Adipocyte (in vitro differentiated cells): ENCODE data around the gene XCR1.

ENCODE experiments used
- DNase-seq: peaks from one replicate; pipeline ENCODE4 v3.0.0-alpha.2; 2015; ENCODE audit warnings: low read depth
- H3K27me3 ChIP-seq: replicated peaks from 2 replicates; pipeline ENCODE4 v1.7.0; 2013; ENCODE audit warnings: mild to moderate bottlenecking, low read length, moderate library complexity; ENCODE audit not compliant: control insufficient read depth, insufficient read depth
- H3K36me3 ChIP-seq: 2 replicates; pipeline ENCODE4 v1.7.0; 2013; ENCODE audit warnings: low read length, mild to moderate bottlenecking, moderate library complexity; ENCODE audit not compliant: control insufficient read depth, insufficient read depth, severe bottlenecking
- H3K4me1 ChIP-seq: 2 replicates; pipeline ENCODE4 v1.7.0; 2013; ENCODE audit warnings: mild to moderate bottlenecking, low read length, moderate library complexity; ENCODE audit not compliant: control insufficient read depth, insufficient read depth
- H3K4me3 ChIP-seq: 2 replicates; pipeline ENCODE4 v1.7.0; 2013; ENCODE audit warnings: mild to moderate bottlenecking, low read length, moderate library complexity
- H3K9ac ChIP-seq: 2 replicates; pipeline ENCODE4 v1.7.0; 2013; ENCODE audit warnings: mild to moderate bottlenecking, low read length, moderate library complexity
- H3K9me3 ChIP-seq: 2 replicates; pipeline ENCODE4 v1.7.0; 2013; ENCODE audit warnings: mild to moderate bottlenecking, low read length, moderate library complexity; ENCODE audit not compliant: control insufficient read depth

The XCR1 gene

DNA sequence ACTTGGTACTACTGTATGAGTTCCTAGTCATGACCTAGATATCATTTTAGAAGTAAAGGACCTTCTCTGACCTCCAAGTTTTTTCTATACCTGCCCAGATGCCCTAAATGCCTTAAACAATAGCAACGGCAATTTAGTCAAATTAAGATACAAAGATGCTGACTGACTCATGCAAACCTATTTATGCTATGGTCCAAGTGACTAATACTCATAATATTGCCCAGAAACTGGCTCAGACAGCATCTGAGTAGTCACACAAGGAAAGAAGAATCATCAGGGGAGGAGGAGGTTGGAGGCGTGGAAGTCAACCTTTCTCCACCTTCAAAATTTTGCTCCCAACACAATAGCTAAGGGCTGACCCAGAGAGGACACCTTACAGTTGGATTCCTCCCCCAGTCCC is 38.5 kb downstream of the XCR1 start:
- H3K4me3 ChIP-seq, result no peak overlapping the region
- peaks cover 59% of the 10 kb centered on the region for H3K4me1 ChIP-seq
- no peaks in the 10 kb centered on the region for H3K27me3 ChIP-seq
- peak; percentile 79 for DNase-seq
- H3K36me3 ChIP-seq, result peaks cover 6% of the 10 kb centered on the region
- H3K9ac ChIP-seq, result no peak overlapping the region
- H3K9me3 ChIP-seq, result no peaks in the 10 kb centered on the region

DNA sequence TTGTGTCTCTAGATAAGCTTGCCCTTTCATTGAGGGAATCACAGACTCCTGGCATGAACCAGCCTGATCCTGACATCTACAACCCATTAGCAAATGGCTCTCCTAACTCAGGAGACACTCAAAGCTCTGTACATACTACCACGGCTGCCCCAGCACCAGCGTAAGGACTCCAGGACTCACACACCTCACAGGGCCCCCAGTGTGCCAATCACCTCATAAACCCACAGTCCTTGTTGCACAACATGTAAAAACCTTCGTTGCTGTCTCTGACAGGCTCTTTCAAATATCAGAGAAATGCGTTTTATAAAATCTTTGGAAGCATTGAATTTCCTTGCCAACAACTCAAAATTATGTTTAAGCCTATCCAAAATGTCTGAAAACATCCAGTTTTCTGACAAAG is 38.9 kb downstream of the XCR1 start:
- Histone ChIP-seq H3K36me3 (peaks cover 10% of the 10 kb centered on the region), H3K4me3 (no peak overlapping the region), H3K9me3 (no peaks in the 10 kb centered on the region), H3K9ac (no peak overlapping the region), H3K4me1 (peaks cover 59% of the 10 kb centered on the region), H3K27me3 (no peaks in the 10 kb centered on the region)
- peak; percentile 44 for DNase-seq

GRCh38 chr3:45987368-45988291 is 39.7 kb downstream of the XCR1 start:
- Histone ChIP-seq H3K4me1 (peaks cover 53% of the 10 kb centered on the region), H3K9ac (no peak overlapping the region), H3K4me3 (no peak overlapping the region), H3K36me3 (peaks cover 16% of the 10 kb centered on the region), H3K27me3 (no peaks in the 10 kb centered on the region), H3K9me3 (no peaks in the 10 kb centered on the region)
- peak; percentile 41 for DNase-seq

DNA sequence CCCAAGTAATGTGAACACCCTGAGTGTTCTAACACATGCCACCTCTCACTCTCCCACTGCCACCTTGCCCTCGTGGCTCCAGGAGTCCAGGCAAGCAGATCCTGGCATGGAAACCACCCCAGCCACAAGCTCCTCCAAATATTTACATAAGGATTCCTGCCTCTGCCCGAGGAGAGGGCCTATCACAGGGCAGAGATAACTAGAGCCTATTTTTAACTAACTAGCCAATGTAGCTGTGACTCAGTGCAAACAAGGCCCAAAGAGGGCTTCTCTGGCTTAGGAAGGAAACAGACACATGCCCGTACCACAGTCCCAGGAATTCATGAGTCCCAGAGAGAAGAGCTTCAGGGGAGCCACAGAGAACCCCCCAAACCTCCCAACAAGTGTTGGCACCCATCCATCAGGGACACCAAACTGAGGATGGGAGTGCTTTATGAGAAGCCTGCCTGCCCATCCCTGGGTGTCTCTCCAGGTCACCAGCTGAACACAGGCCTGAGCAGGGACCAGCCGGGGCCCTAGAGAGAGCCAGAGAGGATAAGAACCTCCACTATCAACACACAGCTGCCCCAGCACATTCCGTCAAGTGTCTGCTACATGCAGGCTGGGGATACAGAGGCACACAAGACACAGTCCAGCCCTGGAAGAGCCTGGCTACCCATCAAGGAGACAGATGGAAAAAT is 40.8 kb downstream of the XCR1 start:
- Histone ChIP-seq H3K9ac (peak overlapping the region; percentile 24), H3K36me3 (peaks cover 27% of the 10 kb centered on the region), H3K27me3 (no peaks in the 10 kb centered on the region), H3K4me3 (no peak overlapping the region), H3K4me1 (peaks cover 47% of the 10 kb centered on the region), H3K9me3 (no peaks in the 10 kb centered on the region)
- peak; percentile 69 for DNase-seq

DNA sequence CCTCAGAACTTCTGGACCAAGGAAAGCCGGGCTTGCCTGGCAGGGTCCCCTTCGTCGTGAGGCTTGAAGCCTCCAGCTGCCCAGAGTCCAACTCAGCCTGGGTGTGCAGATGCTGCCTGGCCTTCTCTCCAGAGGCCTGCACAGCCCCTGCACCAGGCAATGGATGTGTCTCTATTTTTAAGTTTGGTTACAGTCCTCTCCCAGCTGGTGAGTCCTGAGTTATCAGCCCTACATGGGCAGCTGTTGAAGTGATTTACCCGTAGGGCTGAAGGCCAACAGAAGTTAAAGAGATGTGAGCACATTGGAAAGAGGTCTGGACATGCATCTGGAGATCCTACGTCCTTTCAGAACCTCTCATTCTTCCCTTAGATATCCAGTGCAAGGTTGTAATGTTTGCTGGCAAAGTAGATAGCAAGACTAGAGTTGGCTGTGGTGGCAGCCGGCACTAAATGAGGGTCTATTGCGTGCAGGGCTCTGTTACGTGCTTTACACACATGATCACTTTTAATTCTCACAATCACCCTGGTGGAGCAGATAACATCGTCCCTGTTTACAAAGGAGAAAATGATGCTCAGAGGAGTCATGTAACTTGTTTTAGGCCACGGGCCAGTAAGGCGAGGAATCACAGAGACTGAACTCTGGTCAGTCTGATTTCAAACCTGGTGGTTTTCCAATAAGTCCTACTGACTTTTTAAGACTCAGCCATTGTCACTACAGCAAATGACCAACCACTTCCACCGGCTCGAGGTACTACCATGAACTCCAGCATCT is 41.6 kb downstream of the XCR1 start:
- Histone ChIP-seq H3K9me3 (no peaks in the 10 kb centered on the region), H3K27me3 (no peaks in the 10 kb centered on the region), H3K4me1 (peaks cover 52% of the 10 kb centered on the region), H3K36me3 (peaks cover 34% of the 10 kb centered on the region), H3K4me3 (no peak overlapping the region), H3K9ac (no peak overlapping the region)
- no peak for DNase-seq

DNA sequence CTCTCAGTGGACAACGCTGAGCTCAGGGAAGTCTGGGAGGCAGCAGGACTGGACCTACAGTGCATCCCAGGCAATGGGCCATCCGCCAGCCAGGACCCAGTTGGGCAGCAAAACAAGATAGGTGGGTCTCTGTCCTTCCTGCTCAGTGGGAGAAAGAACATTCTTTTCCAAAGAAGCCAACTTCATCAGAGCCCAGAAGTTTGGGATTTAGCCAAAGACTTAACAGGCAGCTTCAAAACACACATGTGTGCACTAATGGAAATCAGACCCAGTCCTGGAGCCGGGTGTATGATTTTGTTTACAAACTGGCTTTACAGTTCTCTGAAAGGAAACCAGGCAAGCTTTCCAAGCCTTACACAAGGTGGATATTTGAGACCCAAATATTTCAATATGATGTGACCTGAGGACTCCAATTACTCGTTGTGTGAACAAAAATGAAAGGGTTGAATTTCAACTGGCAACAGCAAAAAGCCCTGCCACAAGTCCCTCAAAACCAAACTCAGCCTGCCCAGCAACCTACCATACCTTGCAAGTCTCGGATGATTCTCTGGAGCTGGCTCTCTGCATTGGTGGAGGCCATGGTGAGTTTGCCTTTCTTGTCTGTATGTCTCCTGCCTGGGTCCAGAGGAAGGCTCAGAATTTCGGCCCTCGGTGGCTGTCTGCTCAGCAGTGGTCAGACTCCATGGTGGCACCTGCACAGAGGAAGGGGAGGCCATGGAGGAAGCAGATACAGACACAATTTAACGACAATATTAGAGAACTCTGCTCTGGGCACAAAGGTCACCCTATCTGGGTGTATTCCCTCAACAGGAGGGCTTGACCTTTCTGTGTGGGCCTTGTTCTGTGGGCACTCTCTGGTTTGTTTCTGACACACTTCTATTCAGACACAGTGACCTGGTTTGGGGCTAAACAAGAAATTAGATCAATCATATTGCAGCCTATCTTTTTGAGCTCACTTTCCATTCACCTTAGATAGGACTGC is 42.7 kb downstream of the XCR1 start:
- H3K4me3 ChIP-seq, result no peak overlapping the region
- H3K36me3 ChIP-seq, result peaks cover 40% of the 10 kb centered on the region
- H3K9me3 ChIP-seq, result no peaks in the 10 kb centered on the region
- no peak overlapping the region for H3K9ac ChIP-seq
- no peaks in the 10 kb centered on the region for H3K27me3 ChIP-seq
- H3K4me1 ChIP-seq, result peaks cover 56% of the 10 kb centered on the region
- DNase-seq, result peak; percentile 92

- peaks cover 47% of the 10 kb centered on the region for H3K36me3 ChIP-seq
- no peak overlapping the region for H3K9ac ChIP-seq
- H3K4me1 ChIP-seq, result peaks cover 48% of the 10 kb centered on the region
- no peak overlapping the region for H3K4me3 ChIP-seq
- no peaks in the 10 kb centered on the region for H3K27me3 ChIP-seq
- DNase-seq, result no peak
- no peaks in the 10 kb centered on the region for H3K9me3 ChIP-seq
Measured at GRCh38 chr3:45983770-45984169, 43.5 kb downstream of the XCR1 start.

- Histone ChIP-seq H3K4me3 (no peak overlapping the region), H3K27me3 (no peaks in the 10 kb centered on the region), H3K36me3 (peaks cover 65% of the 10 kb centered on the region), H3K9ac (no peak overlapping the region), H3K9me3 (no peaks in the 10 kb centered on the region), H3K4me1 (peaks cover 26% of the 10 kb centered on the region)
- DNase-seq, result peak; percentile 56
Measured at GRCh38 chr3:45981346-45982074, 45.8 kb downstream of the XCR1 start.

GRCh38 chr3:45980819-45981218 is 46.5 kb downstream of the XCR1 start:
- no peak for DNase-seq
- Histone ChIP-seq H3K9ac (no peak overlapping the region), H3K36me3 (peaks cover 72% of the 10 kb centered on the region), H3K9me3 (no peaks in the 10 kb centered on the region), H3K27me3 (no peaks in the 10 kb centered on the region), H3K4me3 (no peak overlapping the region), H3K4me1 (peaks cover 19% of the 10 kb centered on the region)

- no peak for DNase-seq
- H3K4me3 ChIP-seq, result no peak overlapping the region
- peaks cover 14% of the 10 kb centered on the region for H3K4me1 ChIP-seq
- H3K9ac ChIP-seq, result no peak overlapping the region
- H3K9me3 ChIP-seq, result no peaks in the 10 kb centered on the region
- H3K27me3 ChIP-seq, result no peaks in the 10 kb centered on the region
- peaks cover 76% of the 10 kb centered on the region for H3K36me3 ChIP-seq
Measured at GRCh38 chr3:45980229-45980813, 47.0 kb downstream of the XCR1 start.
